Keratinocyte (primary cell): ENCODE measurements around the gene NELL1. TPM values are rescaled to one million over a fixed set of nuclear protein-coding genes. Genes with fewer than 3 reads are reported as not detected.
"Not testable (repeated sequence)": the region's sequence is repeated elsewhere in the genome, so short reads cannot be mapped to it uniquely, and the experiment has no call there.

Experiments
- DNase-seq: peaks from one replicate; pipeline ENCODE4 v3.0.0-alpha.2; 2011; ENCODE audit warnings: low read depth, missing footprints, low spot score
- FAIRE-seq: peaks from 2 replicates; lab custom pipeline; 2011; peaks lifted over from hg19 to GRCh38; lab: Jason Lieb, UNC
- H2AFZ ChIP-seq: 2 replicates; pipeline ENCODE4 v1.6.0; 2012; ENCODE audit warnings: low read length, control low read depth, inconsistent platforms; ENCODE audit not compliant: control insufficient read depth
- H3K27ac ChIP-seq: 2 replicates; pipeline ENCODE4 v1.5.1; 2011; ENCODE audit warnings: low read length; ENCODE audit not compliant: control insufficient read depth, insufficient read depth
- H3K27me3 ChIP-seq: 3 replicates; pipeline ENCODE4 v1.6.0; 2011; ENCODE audit warnings: low read length; ENCODE audit not compliant: control insufficient read depth, insufficient read depth; ENCODE audit errors: extremely low read depth
- H3K36me3 ChIP-seq, 2 experiments: 2 replicates in 1 of 2; 3 replicates in 1 of 2; pipeline ENCODE4 v1.5.1; 2011; ENCODE audit warnings: low read length in 2 of 2, mild to moderate bottlenecking in 1 of 2; ENCODE audit not compliant: control insufficient read depth in 2 of 2, insufficient read depth in 2 of 2; ENCODE audit errors: extremely low read depth in 1 of 2
- H3K4me1 ChIP-seq: 3 replicates; pipeline ENCODE4 v1.5.1; 2011; ENCODE audit warnings: low read length; ENCODE audit not compliant: control insufficient read depth, insufficient read depth; ENCODE audit errors: extremely low read depth
- H3K4me2 ChIP-seq: 3 replicates; pipeline ENCODE4 v1.6.0; 2011; ENCODE audit warnings: low read depth, low read length; ENCODE audit not compliant: control insufficient read depth, insufficient read depth; ENCODE audit errors: extremely low read depth
- H3K4me3 ChIP-seq, 3 experiments: fragments of 200-600 bp in 1 of 3; sonication (generic) in 1 of 3; 2 replicates in 2 of 3; 3 replicates in 1 of 3; pipeline ENCODE4 v1.5.1; 2011 to 2016; ENCODE audit warnings: low read length in 3 of 3, mild to moderate bottlenecking in 3 of 3, control low read depth in 2 of 3, inconsistent platforms in 1 of 3, low read depth in 1 of 3, mixed read lengths in 1 of 3, mixed run types in 1 of 3, moderate library complexity in 1 of 3; ENCODE audit not compliant: control insufficient read depth in 2 of 3, insufficient read depth in 2 of 3; ENCODE audit errors: extremely low read depth in 1 of 3
- H3K79me2 ChIP-seq: 2 replicates; pipeline ENCODE4 v1.6.0; 2012; ENCODE audit warnings: low read length; ENCODE audit not compliant: control insufficient read depth, insufficient read depth
- H3K9ac ChIP-seq: 3 replicates; pipeline ENCODE4 v1.6.0; 2011; ENCODE audit warnings: low read length; ENCODE audit not compliant: control insufficient read depth, insufficient read depth; ENCODE audit errors: extremely low read depth
- H3K9me1 ChIP-seq: 3 replicates; pipeline ENCODE4 v1.6.0; 2011; ENCODE audit warnings: low read length; ENCODE audit not compliant: control insufficient read depth, insufficient read depth; ENCODE audit errors: extremely low read depth
- H3K9me3 ChIP-seq: 2 replicates; pipeline ENCODE4 v1.5.1; 2012; ENCODE audit warnings: low read depth, low read length; ENCODE audit not compliant: control insufficient read depth
- H4K20me1 ChIP-seq: 3 replicates; pipeline ENCODE4 v1.6.0; 2011; ENCODE audit warnings: low read length; ENCODE audit not compliant: control insufficient read depth, insufficient read depth; ENCODE audit errors: extremely low read depth
- CTCF ChIP-seq, 3 experiments: IDR thresholded peaks in 1 of 3; conservative IDR thresholded peaks in 1 of 3; optimal IDR thresholded peaks in 1 of 3; 2 replicates in 2 of 3; 3 replicates in 1 of 3; pipeline versions ENCODE3 to v1.5.1; 2011; ENCODE audit warnings: low read length in 3 of 3, mild to moderate bottlenecking in 3 of 3, moderate library complexity in 2 of 3, control low read depth in 1 of 3, inconsistent platforms in 1 of 3; ENCODE audit not compliant: insufficient read depth in 2 of 3; ENCODE audit errors: extremely low read depth in 1 of 3
- EZH2 ChIP-seq: IDR thresholded peaks from one replicate; pipeline ENCODE4 v1.6.1; 2012; ENCODE audit warnings: inconsistent platforms, mild to moderate bottlenecking, low read length, moderate library complexity
- dilution Hi-C: fragments of 300-500 bp; cut with MboI; formaldehyde crosslinking; loops from one replicate; pipeline ENCODE4 v1.7.0; 2020; ENCODE audit warnings: low sequenced_read_pairs; ENCODE audit not compliant: extremely low pct_ligation_motif_present
- polyA plus RNA-seq, 5 experiments: library from polyadenylated mRNA; depleted of rRNA in 3 of 5; stranded (reverse) in 3 of 5; stranded (forward) in 1 of 5; unstranded in 1 of 5; fragments of >200 nt; gene quantifications; 1 replicate in 1 of 5; 2 replicates in 3 of 5; 3 replicates in 1 of 5; pipeline versions ENCODE4 v1.2.1 to v1.2.3, GENCODE V29; 2011 to 2012; ENCODE audit warnings: missing spikeins in 2 of 5, low read depth in 1 of 5, low replicate concordance in 1 of 5

The NELL1 gene
- polyA plus RNA-seq, 1 donor (not counting 4 experiments of a cell fraction or from before 2014, with no cell fraction given) = not detected

- H3K4me3 ChIP-seq = no peak overlapping the region
- H3K79me2 ChIP-seq = no peaks in the 10 kb centered on the region
- no peaks in the 10 kb centered on the region for H3K36me3 ChIP-seq
- DNase-seq (no peak), FAIRE-seq (no peak)
- no peak overlapping the region for H3K27ac ChIP-seq
- H3K4me1 ChIP-seq = no peaks in the 10 kb centered on the region
- H3K9ac ChIP-seq = no peak overlapping the region
- H3K4me2 ChIP-seq = no peak overlapping the region
- TF ChIP-seq EZH2 = no peak
- TF ChIP-seq CTCF (optimal IDR thresholded peaks at IDR 0.05 in 1 of 3, IDR thresholded peaks at IDR 0.05 in 1 of 3, conservative IDR thresholded peaks at IDR 0.05 in 1 of 3; ENCODE audit: extremely low read depth in 1 of 3, insufficient read depth in 2 of 3, low read length in 3 of 3) = no peak
- no peaks in the 10 kb centered on the region for H3K9me1 ChIP-seq
- no peaks in the 10 kb centered on the region for H3K27me3 ChIP-seq
- H4K20me1 ChIP-seq = no peaks in the 10 kb centered on the region
- no peak overlapping the region for H2AFZ ChIP-seq
- H3K9me3 ChIP-seq = no peaks in the 10 kb centered on the region
- dilution Hi-C loops = no loop called here
Measured at GRCh38 chr11:21264125-21264524, 594.7 kb downstream of the NELL1 start.

- Histone ChIP-seq H3K27ac (no peak overlapping the region), H4K20me1 (no peaks in the 10 kb centered on the region), H3K27me3 (no peaks in the 10 kb centered on the region), H3K9me3 (no peaks in the 10 kb centered on the region), H3K36me3 (no peaks in the 10 kb centered on the region), H3K79me2 (no peaks in the 10 kb centered on the region), H3K9me1 (no peaks in the 10 kb centered on the region), H3K4me3 (no peak overlapping the region), H3K9ac (no peak overlapping the region), H2AFZ (no peak overlapping the region), H3K4me2 (no peak overlapping the region), H3K4me1 (no peaks in the 10 kb centered on the region)
- TF ChIP-seq EZH2 = no peak
- TF ChIP-seq CTCF (optimal IDR thresholded peaks at IDR 0.05 in 1 of 3, IDR thresholded peaks at IDR 0.05 in 1 of 3, conservative IDR thresholded peaks at IDR 0.05 in 1 of 3; ENCODE audit: extremely low read depth in 1 of 3, insufficient read depth in 2 of 3, low read length in 3 of 3) = no peak
- dilution Hi-C loops = no loop called here
- FAIRE-seq = no peak
- DNase-seq = no peak
Measured at GRCh38 chr11:21268036-21268435, 598.6 kb downstream of the NELL1 start.

GRCh38 chr11:21272139-21272538 is 602.8 kb downstream of the NELL1 start:
- dilution Hi-C loops, H3K27me3 ChIP-seq, H3K4me3 ChIP-seq, H2AFZ ChIP-seq, H3K4me1 ChIP-seq, DNase-seq, H3K36me3 ChIP-seq, H3K4me2 ChIP-seq, H3K9me1 ChIP-seq, H3K9ac ChIP-seq, H3K79me2 ChIP-seq, H4K20me1 ChIP-seq, H3K27ac ChIP-seq, H3K9me3 ChIP-seq, FAIRE-seq: not testable (repeated sequence)
